ENCODE data around the gene SNTG2. TPM values are rescaled to one million over a fixed set of nuclear protein-coding genes. Genes with fewer than 3 reads are reported as not detected.

SNTG2 gene
- total RNA-seq, 1 experiment from 2014 or later = 20.5 TPM

GRCh38 chr2:1278861-1279260 lies 328.2 kb downstream of the SNTG2 start:
- no peak for TF ChIP-seq GTF2I (CRISPR knock-in tag; conservative IDR thresholded peaks at IDR 0.05)
- POLR2A ChIA-PET = no interaction called here
- Mint-ChIP-seq H3K4me1 (peaks cover 5% of the 10 kb centered on the region), H3K36me3 (peaks cover 25% of the 10 kb centered on the region), H3K9me3 (peaks cover 33% of the 10 kb centered on the region), H3K27me3 (ENCODE audit: low read depth) (no peaks in the 10 kb centered on the region; the same call in 1 of the 2 replicates), H3K4me3 (no peak overlapping the region), H3K27ac (no peak overlapping the region)
- CTCF ChIA-PET = no interaction called here
- DNase-seq (ENCODE audit: low spot score) (no peak), ATAC-seq (no peak)

GRCh38 chr2:1282552-1282951 lies 331.9 kb downstream of the SNTG2 start:
- ChIA-PET CTCF (interaction anchor here (0.6 kb wide), 1 partner anchor 20 kb away, joined by 4 read pairs; no protein-coding TSS in a partner anchor), POLR2A (no interaction called here)
- no peak for TF ChIP-seq ARID4B (CRISPR knock-in tag; IDR thresholded peaks at IDR 0.05; ENCODE audit: borderline replicate concordance)
- no peak for TF ChIP-seq MXD4 (CRISPR knock-in tag; IDR thresholded peaks at IDR 0.05; ENCODE audit: borderline replicate concordance)
- no peak for TF ChIP-seq ZNF232 (CRISPR knock-in tag; IDR thresholded peaks at IDR 0.05)
- no peak for TF ChIP-seq HMGXB4 (CRISPR knock-in tag; IDR thresholded peaks at IDR 0.05)
- no peak for TF ChIP-seq HMGA2 (CRISPR knock-in tag; IDR thresholded peaks at IDR 0.05)
- TF ChIP-seq NR1H2 (CRISPR knock-in tag; IDR thresholded peaks at IDR 0.05) = no peak
- TF ChIP-seq PRRX2 (CRISPR knock-in tag; IDR thresholded peaks at IDR 0.05) = no peak
- no peak for TF ChIP-seq E2F1 (CRISPR knock-in tag; IDR thresholded peaks at IDR 0.05)
- TF ChIP-seq NFYB (CRISPR knock-in tag; conservative IDR thresholded peaks at IDR 0.05; ENCODE audit: low read depth) = no peak
- TF ChIP-seq GRHL2 (CRISPR knock-in tag; IDR thresholded peaks at IDR 0.05; ENCODE audit: insufficient replicate concordance, severe bottlenecking) = no peak
- no peak for TF ChIP-seq ZNF671 (CRISPR knock-in tag; IDR thresholded peaks at IDR 0.05)
- no peak for TF ChIP-seq NR3C1 (CRISPR knock-in tag; conservative IDR thresholded peaks at IDR 0.05; ENCODE audit: low read depth)
- no peak for TF ChIP-seq ZNF219 (CRISPR knock-in tag; IDR thresholded peaks at IDR 0.05; ENCODE audit: borderline replicate concordance)
- no peak for TF ChIP-seq TEAD1 (CRISPR knock-in tag; IDR thresholded peaks at IDR 0.05)
- TF ChIP-seq CBFB (CRISPR knock-in tag; IDR thresholded peaks at IDR 0.05; ENCODE audit: low read depth) = no peak
- TF ChIP-seq ZNF121 (CRISPR knock-in tag; IDR thresholded peaks at IDR 0.05) = no peak
- TF ChIP-seq SMAD4 (CRISPR knock-in tag; IDR thresholded peaks at IDR 0.05) = no peak
- TF ChIP-seq ZNF396 (CRISPR knock-in tag; IDR thresholded peaks at IDR 0.05; ENCODE audit: borderline replicate concordance) = no peak
- TF ChIP-seq NR2C2 (CRISPR knock-in tag; IDR thresholded peaks at IDR 0.05) = no peak
- TF ChIP-seq PREB (CRISPR knock-in tag; IDR thresholded peaks at IDR 0.05; ENCODE audit: borderline replicate concordance) = no peak
- H3K9me3 Mint-ChIP-seq = no peaks in the 10 kb centered on the region
- peak overlapping the region; percentile 57; the same call in 1 of the 2 replicates for H3K27ac Mint-ChIP-seq
- no peak for DNase-seq (ENCODE audit: low spot score)
- ATAC-seq = peak; percentile 32; the same call in 1 of the 2 replicates
- H3K4me3 Mint-ChIP-seq = no peak overlapping the region
- peaks cover 5% of the 10 kb centered on the region for H3K4me1 Mint-ChIP-seq
- H3K27me3 Mint-ChIP-seq (ENCODE audit: low read depth) = no peaks in the 10 kb centered on the region
- no peaks in the 10 kb centered on the region for H3K36me3 Mint-ChIP-seq
